Caco-2 (cell line): ENCODE data around the gene OR2V2. TPM values are rescaled to one million over a fixed set of nuclear protein-coding genes. Genes with fewer than 3 reads are reported as not detected.
A peak's percentile ranks its signal among the peaks of the same experiment; 100 is the strongest.

ENCODE experiments used
- BruUV-seq: library from RNA; stranded (reverse); fragments of 400-500 nt; replicated peaks from 2 replicates; lab custom pipeline; 2021; lab: Mats Ljungman, UMichigan
- CTCF ChIA-PET: fragments of 300-600 bp; sonication (Branson Sonifier 250); formaldehyde crosslinking; loops from one replicate; lab custom pipeline; 2022; ENCODE audit warnings: antibody characterized with exemption; lab: Charles Lee
- POLR2A ChIA-PET: fragments of 300-600 bp; sonication (Branson Sonifier 250); formaldehyde crosslinking; loops from one replicate; lab custom pipeline; 2022; ENCODE audit warnings: antibody characterized with exemption; lab: Charles Lee
- DNase-seq, 2 experiments: peaks; one replicate each; pipeline versions ENCODE4 v3.0.0 to v3.0.0-alpha.2; 2020 to 2022
- H3K27me3 ChIP-seq: replicated peaks from 2 replicates; pipeline ENCODE4 v1.6.0; 2011; ENCODE audit warnings: low read length; ENCODE audit not compliant: control insufficient read depth, insufficient read depth
- H3K36me3 ChIP-seq: 2 replicates; pipeline ENCODE4 v1.5.1; 2011; ENCODE audit warnings: low read length; ENCODE audit not compliant: control insufficient read depth, insufficient read depth
- H3K4me1 ChIP-seq: fragments of 250-450 bp; sonication (Bioruptor Pico); 2 replicates; pipeline ENCODE4 v1.5.1; 2020; ENCODE audit warnings: mild to moderate bottlenecking
- H3K4me3 ChIP-seq: 2 replicates; pipeline ENCODE4 v1.5.1; 2011; ENCODE audit warnings: low read depth, mild to moderate bottlenecking, control low read depth, low read length
- H3K9me3 ChIP-seq: fragments of 250-450 bp; sonication (Bioruptor Pico); 2 replicates; pipeline ENCODE4 v1.5.1; 2020; ENCODE audit warnings: mild to moderate bottlenecking, moderate library complexity
- H3K27ac Mint-ChIP-seq: one replicate; pipeline ENCODE4 v1.8.0; 2022; ENCODE audit warnings: mixed read lengths; ENCODE audit not compliant: unreplicated experiment
- H3K27me3 Mint-ChIP-seq: one replicate; pipeline ENCODE4 v1.8.0; 2022; ENCODE audit warnings: mixed read lengths; ENCODE audit not compliant: insufficient read depth, unreplicated experiment
- H3K36me3 Mint-ChIP-seq: one replicate; pipeline ENCODE4 v1.8.0; 2022; ENCODE audit warnings: mild to moderate bottlenecking, mixed read lengths; ENCODE audit not compliant: insufficient read depth, unreplicated experiment
- H3K4me1 Mint-ChIP-seq: one replicate; pipeline ENCODE4 v1.8.0; 2022; ENCODE audit warnings: low read depth, mixed read lengths; ENCODE audit not compliant: unreplicated experiment
- H3K4me3 Mint-ChIP-seq: one replicate; pipeline ENCODE4 v1.8.0; 2022; ENCODE audit warnings: mild to moderate bottlenecking, moderate library complexity, mixed read lengths; ENCODE audit not compliant: unreplicated experiment
- H3K9me3 Mint-ChIP-seq: one replicate; pipeline ENCODE4 v1.8.0; 2022; ENCODE audit warnings: mixed read lengths; ENCODE audit not compliant: unreplicated experiment
- CTCF ChIP-seq, 2 experiments: fragments of 200-600 bp in 1 of 2; IDR thresholded peaks; 1 replicate in 1 of 2; 2 replicates in 1 of 2; pipeline versions ENCODE4 v1.5.1 to v1.8.0; 2011 to 2022; ENCODE audit warnings: antibody characterized with exemption in 1 of 2, control low read depth in 1 of 2, inconsistent platforms in 1 of 2, low read depth in 1 of 2, low read length in 1 of 2, mild to moderate bottlenecking in 1 of 2, moderate library complexity in 1 of 2; ENCODE audit not compliant: insufficient read depth in 1 of 2, severe bottlenecking in 1 of 2, unreplicated experiment in 1 of 2
- intact Hi-C: fragments of 100-400 bp; cut with micrococcal nuclease; formaldehyde crosslinking; loops from one replicate; pipeline ENCODE4 v1.10.0; 2022; ENCODE audit not compliant: unreplicated experiment
- total RNA-seq: library from RNA; stranded (reverse); gene quantifications from 2 replicates; pipeline ENCODE4 v1.2.3, GENCODE V29; 2022

The OR2V2 gene
- total RNA-seq, 1 experiment from 2014 or later: not detected

- BruUV-seq: no TSS peak
- POLR2A ChIA-PET: no interaction called here
- Mint-ChIP-seq H3K4me1 (peaks cover 25% of the 10 kb centered on the region), H3K4me3 (peak overlapping the region; percentile 91), H3K27ac (peak overlapping the region; percentile 99), H3K27me3 (peaks cover 10% of the 10 kb centered on the region), H3K9me3 (no peaks in the 10 kb centered on the region), H3K36me3 (peaks cover 71% of the 10 kb centered on the region)
- CTCF ChIA-PET: interaction anchor here (1.6 kb wide), 1 partner anchor 15 kb away, joined by 3 read pairs; no protein-coding TSS in a partner anchor
- H3K27me3 ChIP-seq: no peaks in the 10 kb centered on the region
- H3K4me1 ChIP-seq: peaks cover 8% of the 10 kb centered on the region
- H3K36me3 ChIP-seq: no peaks in the 10 kb centered on the region
- H3K4me3 ChIP-seq: peak overlapping the region; percentile 78
- intact Hi-C loops: loop anchor here (5.0 to 10.0 kb wide), 2 partner anchors 73 to 374 kb away; partner anchors contain the start of gene TRIM52
- peak; percentile 81 to 83 for DNase-seq
- H3K9me3 ChIP-seq: no peaks in the 10 kb centered on the region
- TF ChIP-seq CTCF (IDR thresholded peaks at IDR 0.05; ENCODE audit: insufficient read depth in 1 of 2, low read depth in 1 of 2, low read length in 1 of 2, severe bottlenecking in 1 of 2, unreplicated experiment in 1 of 2): no peak
Observed at GRCh38 chr5:181188700-181189362, 41.4 kb downstream of the OR2V2 start.

GRCh38 chr5:181189363-181189961, 42.1 kb downstream of the OR2V2 start:
- no peak for DNase-seq
- H3K36me3 Mint-ChIP-seq: peaks cover 65% of the 10 kb centered on the region
- peak overlapping the region; percentile 99 for H3K27ac Mint-ChIP-seq

More at GRCh38 chr5:181189363-181189961, 42.1 kb downstream of the OR2V2 start:
- intact Hi-C loops: loop anchor here (5.0 to 10.0 kb wide), 2 partner anchors 73 to 375 kb away; partner anchors contain the start of gene TRIM52
- Histone ChIP-seq H3K9me3 (no peaks in the 10 kb centered on the region), H3K4me3 (peak overlapping the region; percentile 78), H3K4me1 (peaks cover 8% of the 10 kb centered on the region), H3K27me3 (no peaks in the 10 kb centered on the region), H3K36me3 (no peaks in the 10 kb centered on the region)
- TF ChIP-seq CTCF (IDR thresholded peaks at IDR 0.05; ENCODE audit: insufficient read depth in 1 of 2, low read depth in 1 of 2, low read length in 1 of 2, severe bottlenecking in 1 of 2, unreplicated experiment in 1 of 2): no peak
- Mint-ChIP-seq H3K9me3 (no peaks in the 10 kb centered on the region), H3K4me3 (peak overlapping the region; percentile 91), H3K27me3 (peaks cover 10% of the 10 kb centered on the region), H3K4me1 (peaks cover 25% of the 10 kb centered on the region)
- ChIA-PET POLR2A (interaction anchor here (0.5 kb wide), 1 partner anchor 18 kb away, joined by 5 read pairs; no protein-coding TSS in a partner anchor), CTCF (no interaction called here)
- no TSS peak for BruUV-seq
